HEK293T (cell line): ENCODE results near the gene PHACTR2.

Experiments
- ARNT ChIP-seq: fragments of 450-650 bp; IDR thresholded peaks from 2 replicates; pipeline ENCODE4 v1.6.1; 2017; ENCODE audit warnings: mild to moderate bottlenecking
- BHLHE40 ChIP-seq: fragments of 450-650 bp; IDR thresholded peaks from 2 replicates; pipeline ENCODE4 v1.6.1; 2016; ENCODE audit warnings: mild to moderate bottlenecking, moderate library complexity, borderline replicate concordance
- ELF4 ChIP-seq: fragments of 450-650 bp; IDR thresholded peaks from 2 replicates; pipeline ENCODE4 v1.6.1; 2017; ENCODE audit warnings: antibody characterized with exemption
- FOXA1 ChIP-seq: fragments of 450-650 bp; IDR thresholded peaks from 2 replicates; pipeline ENCODE4 v1.6.1; 2016; ENCODE audit warnings: mild to moderate bottlenecking
- FOXK2 ChIP-seq: fragments of 450-650 bp; IDR thresholded peaks from 2 replicates; pipeline ENCODE4 v1.6.1; 2016; ENCODE audit warnings: mild to moderate bottlenecking
- FOXM1 ChIP-seq: fragments of 450-650 bp; IDR thresholded peaks from 2 replicates; pipeline ENCODE4 v1.6.1; 2017; ENCODE audit warnings: mild to moderate bottlenecking, borderline replicate concordance
- HDGF ChIP-seq: fragments of 450-650 bp; IDR thresholded peaks from 2 replicates; pipeline ENCODE4 v1.6.1; 2017; ENCODE audit warnings: antibody characterized with exemption, borderline replicate concordance
- L3MBTL2 ChIP-seq: fragments of 450-650 bp; conservative IDR thresholded peaks from 2 replicates; pipeline ENCODE4 v1.6.1; 2016; ENCODE audit warnings: mild to moderate bottlenecking
- NFRKB ChIP-seq: fragments of 450-650 bp; IDR thresholded peaks from 2 replicates; pipeline ENCODE4 v1.6.1; 2016; ENCODE audit warnings: mild to moderate bottlenecking, moderate library complexity
- PKNOX1 ChIP-seq: fragments of 450-650 bp; IDR thresholded peaks from 2 replicates; pipeline ENCODE4 v1.6.1; 2016
- SP1 ChIP-seq: fragments of 450-650 bp; IDR thresholded peaks from 2 replicates; pipeline ENCODE4 v1.6.1; 2017
- SUZ12 ChIP-seq: fragments of 450-650 bp; IDR thresholded peaks from 2 replicates; pipeline ENCODE4 v1.6.1; 2016; ENCODE audit warnings: mild to moderate bottlenecking
- TARDBP ChIP-seq: fragments of 450-650 bp; IDR thresholded peaks from 2 replicates; pipeline ENCODE4 v1.6.1; 2016
- ZNF384 ChIP-seq: fragments of 450-650 bp; IDR thresholded peaks from 2 replicates; pipeline ENCODE4 v1.6.1; 2016

GRCh38 chr6:143634486-143634885, 43.3 kb upstream of the PHACTR2 start:
- TF ChIP-seq ELF4, result no peak
- no peak for TF ChIP-seq BHLHE40
- no peak for TF ChIP-seq SUZ12
- no peak for TF ChIP-seq PKNOX1
- TF ChIP-seq FOXK2, result no peak
- no peak for TF ChIP-seq FOXA1
- no peak for TF ChIP-seq HDGF
- no peak for TF ChIP-seq SP1
- no peak for TF ChIP-seq FOXM1
- TF ChIP-seq ZNF384, result no peak
- TF ChIP-seq L3MBTL2, result no peak
- no peak for TF ChIP-seq NFRKB
- no peak for TF ChIP-seq TARDBP
- TF ChIP-seq ARNT, result no peak
